Superior temporal gyrus (tissue), 1 donor: ENCODE results near the gene FAF1.

Experiments used
- DNase-seq: peaks from one replicate; pipeline ENCODE4 v3.0.0-alpha.2; 2016; ENCODE audit errors: extremely low spot score

The FAF1 gene

GRCh38 chr1:50430010-50430405, 530.1 kb downstream of the FAF1 start:
- no peak for DNase-seq

- DNase-seq: no peak
Observed at GRCh38 chr1:50427818-50428779, 532.0 kb downstream of the FAF1 start.

DNA sequence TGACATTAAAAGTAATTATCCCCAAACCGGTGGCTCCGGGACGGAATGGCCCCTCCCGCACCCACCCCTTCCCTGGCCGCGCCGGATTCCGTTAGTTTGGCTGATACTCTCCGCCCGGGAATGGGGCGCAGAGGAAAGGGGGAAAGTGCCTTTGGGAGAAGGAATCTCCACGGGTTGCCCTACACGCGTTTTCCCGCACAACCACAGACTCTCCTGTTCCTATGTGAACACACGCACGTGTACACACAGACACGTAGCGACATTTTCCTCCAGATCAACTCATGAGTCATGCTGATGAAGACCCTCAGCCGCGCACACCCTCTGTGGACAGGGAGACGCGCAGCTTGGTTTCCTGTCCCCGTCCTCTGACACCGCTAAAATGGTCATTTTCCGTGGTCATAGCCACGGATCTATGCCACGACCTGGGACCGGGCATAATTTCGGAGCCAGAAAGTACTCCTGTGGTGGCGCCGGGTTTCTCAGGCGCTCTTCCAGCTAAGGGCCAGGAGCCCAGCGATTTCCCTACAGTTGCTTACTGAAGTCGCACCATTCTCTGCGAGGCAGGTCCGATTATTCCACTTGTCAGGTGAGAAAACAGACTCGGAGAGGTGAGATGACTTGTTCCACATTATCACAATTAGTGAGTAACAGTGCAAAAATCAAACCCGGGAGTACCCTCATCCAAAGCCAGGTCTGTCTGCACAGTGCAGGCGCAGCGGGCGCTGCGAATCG, 532.8 kb downstream of the FAF1 start:
- no peak for DNase-seq

- DNase-seq: no peak
Observed at GRCh38 chr1:50426702-50427085, 533.4 kb downstream of the FAF1 start.

GRCh38 chr1:50426108-50426700, 533.9 kb downstream of the FAF1 start:
- no peak for DNase-seq

DNA sequence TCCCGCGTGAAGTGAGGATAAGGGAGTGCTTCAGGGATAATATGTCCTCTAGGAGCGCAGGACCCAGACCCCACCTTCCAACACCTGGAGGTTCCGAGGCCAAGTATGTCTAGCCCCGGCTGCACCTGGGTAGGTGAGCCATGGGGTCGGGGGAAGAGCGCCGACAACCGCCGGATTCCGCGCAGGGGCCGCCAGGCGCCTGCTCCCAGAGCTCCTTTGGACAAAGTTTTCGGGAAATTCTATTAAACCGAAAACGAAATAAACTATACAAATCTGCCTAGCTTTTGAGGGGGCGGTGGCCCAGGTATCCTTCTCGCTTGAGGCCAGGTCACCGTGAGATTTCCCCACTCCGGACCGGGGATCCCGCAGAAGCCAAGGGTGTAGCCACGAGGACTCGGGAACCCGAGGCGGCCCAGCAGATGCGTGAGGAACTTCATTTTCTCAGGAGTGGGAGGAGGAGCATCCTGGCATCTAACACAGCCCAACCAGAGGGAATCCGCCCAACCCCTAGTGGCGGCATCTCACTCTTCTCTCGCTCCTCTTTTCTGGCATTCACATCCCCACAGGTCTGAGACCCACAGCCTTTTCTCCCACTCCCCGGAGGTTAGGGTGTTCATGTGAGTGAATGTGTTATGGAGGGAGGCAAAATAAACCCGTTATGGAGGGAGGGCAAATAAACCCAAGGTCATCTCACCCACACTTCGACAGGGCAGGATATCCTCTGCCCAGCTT, 534.5 kb downstream of the FAF1 start:
- no peak for DNase-seq

- DNase-seq: no peak
Observed at GRCh38 chr1:50424884-50425375, 535.1 kb downstream of the FAF1 start.

- no peak for DNase-seq
Observed at GRCh38 chr1:50424045-50424883, 535.8 kb downstream of the FAF1 start.

GRCh38 chr1:50423670-50424000, 536.4 kb downstream of the FAF1 start:
- DNase-seq: no peak

GRCh38 chr1:50422946-50423669, 537.0 kb downstream of the FAF1 start, which contains the start of gene DMRTA2:
TSS of gene DMRTA2 (minus strand) at chr1:50423443. CDS start at chr1:50421536, 1,907 bp downstream.
- peak; percentile 64 for DNase-seq

GRCh38 chr1:50422675-50422945, 537.5 kb downstream of the FAF1 start:
- DNase-seq: no peak

DNA sequence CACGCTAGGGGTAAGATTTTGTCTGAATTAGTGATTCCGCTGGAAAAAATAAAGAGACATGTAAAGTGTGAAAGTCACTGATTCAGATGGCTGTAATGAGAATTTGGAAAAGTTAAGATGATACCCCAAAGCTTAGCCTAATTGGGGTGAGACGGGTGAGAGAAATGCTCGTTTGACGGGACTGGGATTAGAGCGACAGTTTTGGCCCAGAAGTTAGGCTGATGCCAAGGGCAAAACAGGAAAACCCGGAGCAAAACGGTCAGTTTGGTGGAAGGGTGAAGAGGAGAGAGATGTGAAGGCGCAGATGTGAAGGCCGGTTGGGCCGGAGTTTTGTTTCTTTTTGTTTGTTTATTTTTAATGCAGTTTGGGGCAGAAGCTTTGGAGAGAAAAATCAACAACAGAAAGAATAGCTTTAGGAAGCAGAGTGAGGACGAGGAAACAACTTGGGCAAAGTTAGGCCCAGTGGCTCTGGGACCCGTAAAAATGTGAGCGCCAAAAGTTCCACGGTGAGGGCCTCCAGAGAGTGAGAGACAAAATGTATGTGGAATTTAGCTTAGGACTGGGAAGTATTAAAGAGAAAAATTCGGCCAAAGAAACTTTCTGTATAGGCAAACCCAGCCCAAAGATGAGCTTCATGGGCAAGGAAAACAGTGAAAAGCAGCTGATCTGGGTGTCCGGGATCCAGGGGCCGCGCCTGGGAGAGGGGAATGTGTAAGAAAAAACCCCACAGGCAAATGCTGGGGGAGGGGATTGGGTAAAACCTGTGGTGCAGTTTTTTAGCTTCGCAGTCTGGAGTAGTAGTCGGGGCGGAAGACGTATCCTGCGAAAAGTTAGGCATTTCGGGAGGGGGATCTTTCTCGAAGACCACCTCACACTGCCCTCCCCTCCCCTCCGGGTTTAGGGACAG, 538.0 kb downstream of the FAF1 start:
- no peak for DNase-seq

DNA sequence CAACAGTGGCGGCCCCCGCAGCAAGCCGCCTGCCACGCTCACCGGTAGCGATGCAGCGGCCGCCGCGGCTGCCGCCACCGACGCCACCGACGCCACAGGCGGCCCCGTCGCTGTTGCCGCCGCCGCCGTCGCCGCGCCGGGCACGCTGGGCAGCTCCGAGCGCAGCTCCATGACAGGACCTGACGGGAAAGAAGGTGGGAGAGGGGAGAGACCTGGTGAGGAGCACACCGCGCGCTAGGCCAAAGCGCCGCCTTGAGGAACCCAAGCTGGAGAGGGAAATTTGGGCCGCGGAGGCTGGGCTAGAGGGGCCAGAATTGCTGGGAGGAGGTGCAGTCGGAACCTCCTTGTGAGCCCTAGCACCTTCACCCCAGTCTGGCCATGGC, 538.7 kb downstream of the FAF1 start:
- DNase-seq: no peak

DNA sequence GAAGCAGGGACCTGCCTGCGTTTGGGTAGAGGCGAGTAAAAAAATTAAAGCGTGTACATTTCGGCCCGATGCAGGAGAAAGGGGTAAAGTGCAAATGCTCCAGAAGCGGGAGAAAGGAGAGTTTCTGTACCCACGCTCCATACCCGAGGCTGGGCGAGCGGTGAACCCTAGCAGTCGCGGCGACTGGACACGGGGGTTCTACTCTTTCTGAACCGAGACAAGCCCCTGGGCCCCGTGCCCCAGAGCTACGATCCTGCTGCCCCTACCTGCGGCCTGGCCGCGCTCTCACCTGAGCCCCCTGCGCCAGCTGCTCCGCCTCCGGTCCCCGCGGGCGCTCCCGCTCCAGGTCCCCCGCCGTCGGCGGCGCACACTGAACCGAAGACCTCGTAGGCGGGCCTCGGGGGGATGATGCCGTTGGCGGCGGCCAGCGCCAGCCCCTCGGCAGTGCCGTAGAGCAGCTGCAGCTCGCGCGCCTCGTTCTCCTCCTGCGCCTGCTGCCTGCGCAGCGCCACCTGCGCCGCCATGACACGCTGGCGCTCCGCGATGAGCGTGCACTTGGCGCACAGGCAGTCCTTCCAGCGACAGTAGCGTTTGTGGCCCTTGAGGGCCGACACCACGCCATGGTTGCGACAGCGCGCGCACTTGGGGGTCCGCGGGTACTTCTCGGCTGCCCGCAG, 539.2 kb downstream of the FAF1 start:
- DNase-seq: no peak

- DNase-seq: no peak
Observed at GRCh38 chr1:50419907-50420677, 540.0 kb downstream of the FAF1 start.

DNA sequence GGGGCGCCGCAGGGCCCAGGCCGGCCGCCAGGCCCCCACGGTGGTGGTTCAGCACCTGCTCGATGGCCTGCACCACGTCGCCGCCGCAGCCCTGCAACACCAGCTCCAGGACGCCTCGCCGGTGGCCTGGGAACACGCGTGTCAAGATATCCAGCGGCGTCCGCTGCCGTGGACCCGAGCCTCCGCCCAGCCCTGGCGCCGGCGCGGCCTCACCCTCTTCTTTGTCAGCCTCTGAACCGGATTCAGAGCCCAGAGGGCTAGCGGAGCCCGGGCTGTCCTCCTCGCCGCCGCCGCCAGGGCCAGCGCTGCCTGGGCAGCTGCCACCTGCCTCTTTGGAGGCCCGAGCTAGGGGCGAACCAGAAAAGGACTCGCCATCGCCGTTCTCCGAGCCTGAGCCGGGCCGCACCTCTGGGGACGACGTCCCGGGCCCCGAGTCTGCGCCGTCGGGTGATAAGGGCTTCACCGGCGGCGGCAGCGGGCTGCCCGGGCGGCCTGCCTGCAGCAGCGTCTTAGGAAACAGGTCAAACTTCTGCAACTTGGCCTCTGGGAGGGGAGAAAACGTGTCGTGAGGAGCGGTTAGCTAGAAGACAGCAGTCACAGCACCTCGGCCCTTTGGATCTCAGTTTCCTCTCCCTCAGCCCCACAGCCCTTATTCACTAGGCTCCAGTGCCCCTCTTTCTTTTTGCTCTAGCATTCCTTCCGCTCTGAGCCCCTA, 540.7 kb downstream of the FAF1 start:
- DNase-seq: no peak

- no peak for DNase-seq
Observed at GRCh38 chr1:50418600-50419109, 541.4 kb downstream of the FAF1 start.
